C4-2B (cell line): ENCODE measurements around the gene CHSY3.

Source experiments
- ZFX ChIP-seq: fragments of 450-650 bp; IDR thresholded peaks from 2 replicates; pipeline ENCODE4 v1.6.1; 2017
- TF ChIP-seq, protein P1 (sequence below): fragments of 450-650 bp; conservative IDR thresholded peaks from 2 replicates; pipeline ENCODE4 v1.5.1; 2017; ENCODE audit warnings: mild to moderate bottlenecking

DNA sequence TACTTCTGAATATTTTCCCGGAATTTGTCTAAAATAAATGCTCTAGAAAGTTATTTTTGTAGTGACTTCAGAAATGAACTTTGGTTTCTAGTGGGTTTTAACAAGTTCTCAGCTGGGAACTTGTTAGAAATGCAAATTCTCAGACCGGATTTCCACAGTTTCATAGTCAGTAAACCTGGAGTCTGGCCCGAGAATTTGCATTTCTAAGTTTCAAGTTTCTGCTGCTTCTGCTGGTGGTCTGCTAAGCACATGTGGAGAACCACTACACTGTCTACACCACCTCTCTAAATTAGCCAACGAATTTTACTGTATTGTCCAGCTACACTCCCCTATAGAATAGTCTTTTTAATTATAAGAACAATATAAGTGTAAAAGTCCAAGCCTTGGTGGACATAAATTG is 208.0 kb downstream of the CHSY3 start:
- TF ChIP-seq, protein P1, sequence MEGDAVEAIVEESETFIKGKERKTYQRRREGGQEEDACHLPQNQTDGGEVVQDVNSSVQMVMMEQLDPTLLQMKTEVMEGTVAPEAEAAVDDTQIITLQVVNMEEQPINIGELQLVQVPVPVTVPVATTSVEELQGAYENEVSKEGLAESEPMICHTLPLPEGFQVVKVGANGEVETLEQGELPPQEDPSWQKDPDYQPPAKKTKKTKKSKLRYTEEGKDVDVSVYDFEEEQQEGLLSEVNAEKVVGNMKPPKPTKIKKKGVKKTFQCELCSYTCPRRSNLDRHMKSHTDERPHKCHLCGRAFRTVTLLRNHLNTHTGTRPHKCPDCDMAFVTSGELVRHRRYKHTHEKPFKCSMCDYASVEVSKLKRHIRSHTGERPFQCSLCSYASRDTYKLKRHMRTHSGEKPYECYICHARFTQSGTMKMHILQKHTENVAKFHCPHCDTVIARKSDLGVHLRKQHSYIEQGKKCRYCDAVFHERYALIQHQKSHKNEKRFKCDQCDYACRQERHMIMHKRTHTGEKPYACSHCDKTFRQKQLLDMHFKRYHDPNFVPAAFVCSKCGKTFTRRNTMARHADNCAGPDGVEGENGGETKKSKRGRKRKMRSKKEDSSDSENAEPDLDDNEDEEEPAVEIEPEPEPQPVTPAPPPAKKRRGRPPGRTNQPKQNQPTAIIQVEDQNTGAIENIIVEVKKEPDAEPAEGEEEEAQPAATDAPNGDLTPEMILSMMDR: no peak
- TF ChIP-seq ZFX: no peak
